HG03460 (cell line): ENCODE data around the gene LARP7.
"Not testable (repeated sequence)": the region's sequence is repeated elsewhere in the genome, so short reads cannot be mapped to it uniquely, and the experiment has no call there.

Source experiments
- ATAC-seq: cut with Tn5 transposase; IDR thresholded peaks from one replicate; pipeline ENCODE4 v1.9.1; 2021; ENCODE audit not compliant: unreplicated experiment

Gene LARP7

DNA sequence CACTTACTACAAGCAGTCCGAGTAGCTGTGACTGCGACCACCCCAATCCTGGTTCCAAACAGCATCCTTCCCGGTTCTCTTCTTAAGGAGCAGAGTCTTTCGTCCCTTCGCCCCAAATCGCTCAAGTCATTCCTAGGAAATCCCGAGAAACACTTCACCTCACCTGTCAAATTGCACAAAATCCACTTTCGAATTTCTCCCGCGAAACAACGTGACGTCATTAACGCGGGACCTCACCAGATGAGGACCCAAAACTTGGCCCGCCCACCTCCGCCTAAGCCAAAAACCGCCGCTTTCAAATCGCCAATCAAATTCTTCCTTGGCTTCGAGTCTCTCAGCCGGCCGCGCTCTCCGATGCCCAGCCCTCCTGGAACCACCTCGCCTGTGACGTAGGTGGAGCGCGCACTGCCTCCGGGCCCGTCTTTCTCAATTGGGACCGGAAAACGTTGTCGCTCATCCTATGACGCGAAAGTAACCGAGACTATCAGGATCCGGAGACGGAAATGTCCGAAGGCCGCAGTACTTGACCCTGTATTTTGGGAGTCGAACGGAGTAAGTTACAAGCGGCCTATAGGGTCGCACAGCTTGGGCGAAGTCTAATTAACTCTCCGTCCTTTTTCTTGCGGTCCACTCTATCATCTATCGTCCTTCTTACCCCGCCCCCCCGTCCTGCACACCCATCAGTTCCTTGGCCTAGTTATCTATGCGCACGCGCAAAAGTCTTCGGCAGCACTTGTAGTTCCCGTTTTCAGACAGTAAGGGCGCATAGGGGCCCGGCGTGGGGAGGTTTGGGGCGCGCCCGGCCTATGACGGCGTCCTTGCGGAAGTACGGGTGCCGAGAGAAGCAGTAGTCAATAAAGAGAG lies at the start of gene LARP7, which contains the start of gene ZGRF1:
LARP7 (plus strand) TSS at position 456 of the 864 bp plus-strand sequence. CDS start 7,527 bp downstream, outside the sequence.
ZGRF1 (minus strand) TSS at position 222 of the 864 bp plus-strand sequence. CDS start 3,733 bp downstream, outside the sequence.
- ATAC-seq: peak; percentile 89

DNA sequence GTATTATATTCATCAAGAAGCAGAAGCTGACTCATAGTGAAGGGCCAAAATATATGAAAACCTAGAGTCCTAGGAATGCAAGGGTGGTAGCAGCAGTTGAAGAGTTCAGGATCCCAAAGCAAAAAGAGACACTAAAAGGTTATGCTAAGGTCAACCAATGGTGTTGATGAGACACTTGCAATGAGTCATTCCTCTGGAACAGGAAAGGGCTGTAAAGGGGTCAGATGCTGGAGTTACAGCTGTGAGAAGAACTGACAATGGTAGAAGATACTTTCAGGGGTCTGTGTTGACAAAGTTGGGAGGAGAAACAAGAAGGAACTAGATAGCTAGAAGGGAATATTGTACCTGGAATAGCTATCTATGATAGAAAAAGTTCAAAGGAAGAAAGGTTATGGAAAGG lies 47.7 kb upstream of the LARP7 start:
- no peak for ATAC-seq

DNA sequence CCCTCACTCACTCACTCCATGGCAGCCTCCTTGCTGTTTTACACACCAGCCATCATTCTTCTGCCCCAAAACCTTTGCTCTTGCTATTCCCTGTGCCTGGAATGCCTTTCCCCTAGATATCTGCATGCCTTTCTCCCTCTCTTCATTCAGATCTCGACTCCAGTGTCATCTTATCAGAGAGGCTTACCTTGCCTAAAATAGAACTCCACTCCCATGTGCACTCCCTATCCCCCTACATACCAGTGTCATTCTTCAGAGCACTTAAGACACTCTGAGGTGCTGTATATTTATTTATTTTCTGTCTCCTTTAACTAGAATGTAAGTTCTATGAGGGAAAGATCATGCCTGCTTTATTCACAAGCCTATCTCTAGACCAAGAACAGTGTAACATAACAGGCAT lies 45.4 kb upstream of the LARP7 start:
- no peak for ATAC-seq

DNA sequence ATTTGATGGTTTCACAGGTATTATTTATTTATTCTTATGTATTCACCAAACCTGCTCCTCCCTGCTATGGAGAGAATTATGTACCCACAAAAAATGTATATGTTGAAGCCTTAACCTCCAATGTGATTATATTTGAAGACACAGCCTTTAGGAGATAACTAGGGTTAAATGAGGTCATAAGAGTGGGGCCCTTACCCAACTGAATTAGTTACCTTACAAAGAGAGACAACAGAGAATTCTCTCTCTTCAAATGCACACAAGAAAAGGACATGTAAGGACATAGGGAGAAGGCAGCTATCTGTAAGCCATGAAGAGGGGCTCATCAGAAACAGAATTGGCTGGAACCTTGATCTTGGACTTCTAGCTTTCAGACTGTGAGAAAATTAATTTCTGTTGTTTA lies 44.2 kb upstream of the LARP7 start:
- no peak for ATAC-seq

DNA sequence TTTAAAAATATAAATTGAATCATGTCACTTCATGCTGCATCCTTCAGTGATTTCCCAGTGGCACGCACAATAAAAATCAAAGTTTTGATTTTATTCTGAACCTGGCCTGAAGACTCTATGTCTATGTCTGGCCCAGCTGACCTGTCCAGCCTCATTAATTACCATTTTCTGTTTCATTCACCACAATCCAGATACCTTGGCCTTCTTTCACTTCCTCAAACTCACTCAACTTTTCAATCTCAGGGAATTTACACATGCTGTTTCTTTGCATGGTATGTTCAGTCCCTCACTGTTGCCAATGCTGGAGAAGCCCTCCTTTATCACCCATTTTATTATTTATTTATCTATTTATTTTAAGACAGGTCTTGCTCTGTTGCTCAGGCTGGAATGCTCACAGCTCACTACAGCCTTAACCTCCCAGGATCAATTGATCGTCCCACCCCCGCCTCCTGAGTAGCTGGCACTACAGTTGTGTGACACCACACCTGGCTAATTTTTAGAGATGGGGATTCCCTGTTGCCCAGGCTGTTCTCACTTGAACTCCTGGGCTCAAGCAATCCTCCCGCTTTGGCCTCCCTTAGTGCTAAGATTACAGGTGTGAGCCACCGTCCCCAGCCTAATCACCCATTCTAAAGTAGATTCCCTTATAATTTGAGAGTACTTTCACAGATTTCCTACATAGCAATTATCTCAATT lies 43.4 kb upstream of the LARP7 start:
- peak; percentile 74 for ATAC-seq

DNA sequence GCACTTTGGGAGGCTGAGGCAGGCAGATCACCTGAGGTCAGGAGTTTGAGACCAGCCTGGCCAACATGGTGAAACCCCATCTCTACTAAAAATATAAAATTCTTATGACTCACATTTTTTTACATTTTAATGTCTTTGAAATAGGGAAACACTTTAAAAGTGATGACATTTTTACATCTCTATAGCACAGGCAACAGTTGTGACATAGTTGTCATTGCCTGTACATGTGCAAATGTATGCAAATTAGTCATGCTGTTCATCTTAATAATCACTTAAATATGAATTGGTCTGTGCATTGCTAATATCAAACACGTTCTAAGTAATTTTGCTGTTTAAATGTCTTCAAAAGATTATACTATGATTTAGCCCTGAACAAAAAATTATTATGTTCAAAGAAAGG lies 42.0 kb upstream of the LARP7 start:
- no peak for ATAC-seq

DNA sequence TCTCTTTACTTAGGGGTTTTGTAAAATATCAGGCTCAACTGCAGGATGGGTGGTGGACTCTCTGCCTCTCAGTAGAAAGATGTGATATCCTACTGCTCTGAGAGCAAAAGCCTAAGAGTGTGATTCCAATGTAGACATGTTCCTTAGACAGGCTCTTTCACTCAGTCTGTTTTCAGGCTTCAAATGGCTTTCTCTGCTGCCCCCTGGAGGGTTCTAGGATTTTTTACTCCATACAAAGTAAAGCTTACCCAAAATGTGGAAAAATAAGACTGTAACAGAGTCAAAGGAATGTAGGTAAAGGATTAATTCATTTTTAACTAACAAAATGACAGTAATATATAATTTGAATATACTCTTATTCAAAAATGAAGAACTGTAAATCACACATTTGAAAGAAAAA lies 32.4 kb upstream of the LARP7 start:
- ATAC-seq: no peak

DNA sequence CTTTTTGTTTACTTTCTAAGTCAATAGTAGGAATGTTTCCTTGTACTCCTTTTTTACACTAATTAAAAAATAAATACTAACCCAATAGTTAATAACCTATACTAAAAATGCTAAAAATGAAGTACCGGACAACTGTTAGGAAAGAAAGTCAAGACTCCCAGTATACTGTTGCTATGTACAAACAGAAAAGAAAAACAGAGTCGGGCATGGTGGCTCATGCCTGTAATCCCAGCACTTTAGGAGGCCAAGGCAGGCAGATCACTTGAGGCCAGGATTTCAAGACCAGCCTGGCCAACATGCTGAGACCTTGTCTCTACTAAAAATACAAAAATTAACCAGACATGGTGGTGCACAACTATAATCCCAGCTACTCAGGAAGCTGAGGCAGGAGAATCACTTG lies 24.1 kb upstream of the LARP7 start:
- ATAC-seq: not testable (repeated sequence)

DNA sequence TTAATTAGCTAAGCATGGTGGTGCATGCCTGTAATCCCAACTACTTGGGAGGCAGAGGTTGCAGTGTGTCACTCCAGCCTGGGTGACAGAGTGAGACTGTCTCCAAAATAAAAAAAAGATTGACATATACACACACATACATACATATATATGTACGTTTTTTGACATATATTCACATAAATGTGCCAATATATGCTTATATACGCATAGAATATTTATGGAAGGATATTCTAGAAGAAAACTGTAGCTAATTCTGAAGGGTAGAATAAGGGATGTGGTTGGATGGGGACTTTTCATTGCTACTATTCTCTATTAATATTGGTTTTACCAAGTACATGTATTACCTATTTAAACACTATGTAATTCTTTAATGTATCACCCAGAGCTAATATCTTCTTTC lies 20.0 kb upstream of the LARP7 start:
- ATAC-seq: no peak

DNA sequence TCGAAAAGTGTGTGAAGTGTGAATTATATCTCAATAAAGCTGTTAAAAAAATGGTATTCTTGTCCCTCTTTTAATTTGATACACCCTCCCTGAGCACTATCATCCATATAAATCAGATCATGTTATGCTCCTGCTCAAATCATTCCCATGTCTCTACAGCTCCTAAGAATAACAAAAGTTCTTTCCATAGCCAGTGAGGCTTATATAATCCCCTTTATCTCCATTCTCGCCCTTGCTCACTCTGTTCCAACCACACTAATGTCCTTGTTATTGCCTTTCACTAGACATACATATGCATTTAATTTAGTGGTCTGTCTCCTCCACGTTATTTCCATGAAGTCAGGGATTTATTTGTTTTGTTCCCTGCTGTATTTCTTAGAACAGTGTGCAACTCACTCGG lies 10.7 kb upstream of the LARP7 start:
- no peak for ATAC-seq

DNA sequence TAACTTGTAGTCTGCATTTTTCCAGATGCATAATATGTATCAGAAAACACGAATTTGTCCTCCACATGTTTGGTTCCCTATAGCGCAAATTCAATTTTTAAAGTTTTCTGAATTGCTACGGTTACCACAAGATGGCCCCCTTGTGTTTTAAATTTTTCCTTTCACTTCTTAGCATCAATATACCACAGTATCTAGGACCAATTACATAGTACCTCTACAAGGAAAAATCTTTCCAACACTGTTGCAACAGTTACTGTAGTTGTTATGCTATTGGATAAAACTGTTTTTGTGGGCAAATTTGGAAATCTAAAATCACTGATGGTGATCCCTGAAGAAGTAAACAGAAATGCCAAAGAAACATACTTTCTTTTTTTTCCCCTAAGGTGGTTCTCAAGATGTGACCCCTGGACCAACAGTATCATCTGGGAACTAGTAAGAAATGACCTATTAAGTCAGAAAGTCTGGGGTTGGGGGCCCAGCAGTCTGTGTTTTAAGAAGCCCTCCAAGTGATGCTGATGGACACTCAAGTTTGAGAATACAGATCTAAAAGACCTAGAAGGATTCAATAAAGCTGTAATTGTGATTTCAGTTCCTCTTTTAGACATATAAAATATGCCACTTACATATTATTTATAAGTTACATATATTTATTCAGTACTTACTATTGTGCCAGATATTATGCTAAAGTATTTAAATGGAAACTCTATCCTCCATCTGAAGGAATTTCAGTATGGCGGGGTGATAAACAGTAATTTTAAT lies 3.3 kb upstream of the LARP7 start:
- no peak for ATAC-seq

DNA sequence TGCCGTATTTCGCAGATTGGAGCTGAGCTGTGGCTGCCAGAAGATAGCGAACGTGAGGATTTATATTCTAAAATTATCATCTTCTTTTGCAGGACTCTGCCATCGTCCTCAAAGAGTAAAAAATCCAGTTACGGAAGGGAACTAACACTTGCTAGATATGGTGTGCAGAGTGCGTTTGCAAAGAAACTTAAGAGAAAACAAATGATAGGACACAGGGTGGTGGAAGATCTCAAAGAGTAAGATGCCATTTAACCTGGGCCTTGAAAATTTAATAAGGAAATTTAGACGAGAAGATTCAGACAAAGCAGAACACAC lies 566 bp downstream of the LARP7 start:
- ATAC-seq: peak; percentile 0

DNA sequence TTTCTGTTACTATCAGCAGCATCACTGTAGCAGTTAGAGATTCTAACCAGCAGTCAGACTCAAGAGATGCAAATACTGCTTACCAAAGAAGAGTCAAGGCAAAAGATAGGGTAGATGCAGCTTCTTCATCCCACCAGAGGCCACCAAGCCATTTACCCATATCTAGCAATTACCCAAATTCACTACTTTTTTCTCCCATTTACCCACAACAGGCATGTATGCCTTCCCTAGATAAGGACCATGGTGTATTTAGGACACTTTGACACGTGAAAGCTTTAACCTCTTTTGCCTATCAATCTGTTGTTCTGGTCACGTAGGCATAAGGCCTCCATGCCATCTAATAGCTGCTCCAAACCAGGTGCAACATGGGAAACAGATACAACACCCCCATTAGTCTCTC lies 5.6 kb downstream of the LARP7 start:
- ATAC-seq: no peak

DNA sequence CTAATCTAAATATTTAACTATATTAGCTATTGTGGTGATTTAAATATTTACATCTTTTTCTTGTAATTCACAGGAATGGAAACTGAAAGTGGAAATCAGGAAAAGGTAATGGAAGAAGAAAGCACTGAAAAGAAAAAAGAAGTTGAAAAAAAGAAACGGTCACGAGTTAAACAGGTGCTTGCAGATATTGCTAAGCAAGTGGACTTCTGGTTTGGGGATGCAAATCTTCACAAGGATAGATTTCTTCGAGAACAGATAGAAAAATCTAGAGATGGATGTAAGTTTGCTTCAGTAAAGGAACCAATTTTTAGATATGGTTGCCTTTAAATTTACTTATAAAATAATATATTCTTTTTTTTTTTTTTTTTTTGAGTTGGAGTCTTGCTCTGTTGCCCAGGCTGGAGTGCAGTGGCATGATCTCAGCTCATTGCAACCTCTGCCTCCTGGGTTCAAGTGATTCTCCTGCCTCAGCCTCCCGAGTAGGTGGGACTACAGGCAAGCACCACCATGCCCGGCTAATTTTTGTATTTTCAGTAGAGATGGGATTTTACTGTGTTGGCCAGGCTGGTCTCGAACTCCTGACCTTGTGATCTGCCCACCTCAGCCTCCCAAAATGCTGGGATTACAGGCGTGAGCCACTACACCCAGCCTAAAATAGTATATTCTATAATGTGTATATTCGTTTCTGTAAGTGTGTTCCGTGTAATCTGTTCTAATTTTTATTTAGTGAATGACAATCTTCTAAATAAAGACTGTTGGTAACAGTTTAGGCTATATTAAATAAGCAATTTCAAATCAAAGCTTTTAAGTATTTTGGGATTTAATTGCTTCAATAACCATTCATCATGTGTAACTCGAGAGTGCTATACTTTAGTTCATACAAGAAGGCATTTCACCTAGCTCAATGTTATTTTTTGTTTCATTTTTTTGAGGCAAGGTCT lies 7.9 kb downstream of the LARP7 start:
- ATAC-seq: not testable (repeated sequence)

DNA sequence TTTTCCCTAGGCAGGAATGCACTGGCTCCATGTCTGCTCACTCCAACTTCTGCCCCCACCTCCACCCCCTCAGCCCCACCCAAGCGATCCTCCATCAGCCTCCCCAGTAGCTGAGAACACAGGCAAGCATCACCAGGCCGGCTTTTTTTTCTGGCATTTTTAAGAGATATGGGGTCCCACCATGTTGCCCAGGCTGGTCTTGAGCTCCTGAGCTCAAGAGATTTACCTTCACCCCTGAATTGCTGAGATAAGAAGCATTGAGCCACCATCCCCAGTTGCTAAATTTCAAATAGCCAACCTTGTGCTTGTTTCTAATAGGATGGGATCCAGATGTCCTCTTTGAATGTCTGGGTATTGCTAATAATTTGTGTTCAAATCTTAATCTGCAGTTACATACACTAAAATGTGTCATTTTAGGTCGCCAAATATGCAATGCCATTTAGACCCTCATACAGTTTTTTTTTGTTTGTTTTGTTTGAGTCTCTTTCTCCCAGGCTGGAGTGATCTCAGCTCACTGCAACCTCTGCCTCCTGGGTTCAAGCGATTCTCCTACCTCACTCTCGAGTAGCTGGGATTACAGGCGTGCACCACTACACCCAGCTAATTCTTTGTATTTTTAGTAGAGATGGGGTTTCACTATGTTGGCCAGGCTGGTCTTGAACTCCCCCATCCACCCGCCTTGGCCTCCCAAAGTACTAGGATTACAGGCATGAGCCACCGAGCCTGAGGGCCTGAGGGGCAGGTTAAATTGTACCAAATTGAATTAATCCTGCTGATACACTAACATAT lies 8.8 kb downstream of the LARP7 start:
- no peak for ATAC-seq

DNA sequence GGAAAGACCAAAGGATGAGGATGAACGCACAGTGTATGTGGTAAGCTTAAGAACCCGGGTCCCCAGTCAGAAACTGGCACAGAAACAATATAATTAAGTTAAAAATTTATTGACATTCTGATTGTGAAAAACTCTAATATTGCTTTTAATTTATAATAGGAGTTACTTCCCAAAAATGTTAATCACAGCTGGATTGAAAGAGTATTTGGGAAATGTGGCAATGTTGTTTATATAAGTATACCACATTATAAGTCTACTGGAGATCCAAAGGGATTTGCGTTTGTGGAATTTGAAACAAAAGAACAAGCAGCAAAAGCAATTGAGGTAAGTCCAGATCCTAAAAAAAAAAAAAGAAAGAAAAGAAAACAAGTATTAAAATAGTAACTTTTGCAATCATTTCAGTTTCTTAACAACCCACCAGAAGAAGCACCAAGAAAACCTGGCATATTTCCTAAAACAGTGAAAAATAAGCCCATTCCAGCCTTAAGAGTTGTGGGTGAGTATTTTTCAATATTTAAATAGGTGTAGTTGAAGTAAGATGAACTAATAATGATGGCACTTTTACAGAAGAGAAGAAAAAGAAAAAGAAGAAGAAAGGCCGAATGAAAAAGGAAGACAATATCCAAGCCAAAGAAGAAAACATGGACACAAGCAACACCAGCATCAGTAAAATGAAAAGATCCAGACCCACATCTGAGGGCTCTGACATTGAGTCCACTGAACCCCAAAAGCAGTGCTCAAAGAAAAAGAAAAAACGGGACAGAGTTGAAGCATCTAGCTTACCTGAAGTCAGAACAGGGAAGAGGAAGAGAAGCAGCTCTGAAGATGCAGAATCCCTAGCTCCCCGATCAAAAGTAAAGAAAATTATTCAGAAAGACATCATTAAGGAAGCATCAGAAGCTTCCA lies 9.9 kb downstream of the LARP7 start:
- ATAC-seq: no peak

DNA sequence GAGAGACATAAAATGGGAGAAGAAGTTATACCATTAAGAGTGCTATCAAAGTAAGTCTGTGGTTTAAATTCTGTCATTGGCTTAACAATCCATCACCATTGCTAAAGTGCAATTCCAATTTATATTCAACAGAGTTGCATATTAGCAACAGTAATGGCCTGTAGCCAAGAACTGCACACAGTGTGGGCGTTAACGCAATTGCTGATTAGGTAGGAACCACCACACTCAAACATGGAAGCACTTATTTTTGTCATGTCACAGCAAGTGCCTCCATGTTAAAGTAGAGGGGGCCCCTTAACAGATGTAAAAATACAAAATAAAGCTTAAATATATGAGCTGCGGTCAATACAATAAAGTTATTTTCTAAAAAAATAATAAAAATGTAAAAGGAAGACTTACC lies 10.8 kb downstream of the LARP7 start:
- no peak for ATAC-seq

DNA sequence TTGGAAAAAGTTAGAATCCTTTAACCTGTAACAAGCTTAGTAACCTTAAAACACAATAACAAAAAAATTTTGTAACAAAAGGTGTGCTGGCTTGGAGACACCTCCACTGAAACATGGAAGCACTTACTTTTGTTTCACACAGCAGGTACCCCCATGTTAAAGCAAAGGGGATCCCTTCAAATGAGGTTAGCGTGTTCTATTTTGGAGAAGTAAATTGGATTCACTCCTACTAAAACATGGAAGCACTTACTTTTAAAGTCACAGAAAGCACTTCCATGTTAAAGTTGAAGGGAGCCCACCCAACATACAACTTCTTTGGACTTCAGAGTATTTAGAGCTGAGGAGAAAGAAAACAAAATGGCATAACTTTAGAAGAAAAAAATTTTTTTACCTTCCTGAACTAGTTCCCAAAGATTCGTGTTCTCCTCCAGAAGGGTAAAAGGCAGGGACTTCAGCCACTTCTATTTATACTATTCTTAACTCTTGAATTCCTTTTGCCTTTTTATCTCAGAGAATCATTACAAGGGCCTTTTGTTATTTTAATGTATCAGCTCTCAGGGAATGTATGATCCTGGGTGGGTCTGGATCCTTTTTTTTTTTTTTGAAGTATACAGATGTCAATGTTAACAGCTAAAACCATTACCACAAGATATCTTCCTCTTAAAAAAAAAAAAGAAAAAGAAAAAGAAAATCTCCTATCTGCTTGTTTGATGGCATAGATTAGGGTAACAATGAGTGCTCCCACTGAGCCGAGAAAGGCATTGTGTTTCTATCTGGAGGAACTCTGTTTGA lies 11.5 kb downstream of the LARP7 start:
- no peak for ATAC-seq
